Adipose tissue (tissue), 3 donors: ENCODE measurements around the gene POMC. TPM values are rescaled to one million over a fixed set of nuclear protein-coding genes. Genes with fewer than 3 reads are reported as not detected.
"Not testable (repeated sequence)": the region's sequence is repeated elsewhere in the genome, so short reads cannot be mapped to it uniquely, and the experiment has no call there.

Experiments used
- H3K27ac ChIP-seq: one replicate; pipeline ENCODE4 v1.5.1; 2013; ENCODE audit warnings: low read depth, low read length
- WGBS, 3 donors: extraction: QIAGEN DNeasy Blood & Tissue Kit; methylation state at CpG; one replicate each; pipeline ENCODE4 v1.1.7; 2013; 5-methylcytosine and 5-hydroxymethylcytosine counted together
- polyA plus RNA-seq, 3 donors: library from polyadenylated mRNA; stranded (reverse); fragments of 200-250 nt; gene quantifications; one replicate each; pipeline ENCODE4 v1.2.3, GENCODE V29; 2013
- donor health status: healthy with polysubstance abuse.
- donor health status: Bipolar disorder and iron deficiency.
- donor health status: healthy.

POMC gene
- polyA plus RNA-seq, 3 donors: 5.5 to 9.8 (median 6.5) TPM

- H3K27ac ChIP-seq: no peak overlapping the region
- WGBS, 3 donors: 32 to 73% (median 71%) methylated on average over 5 of the region's 5 CpGs
Measured at GRCh38 chr2:25184254-25184653, 15.9 kb upstream of the POMC start.

- H3K27ac ChIP-seq: no peak overlapping the region
- 82 to 94% (median 87%) methylated on average over 10 of the region's 10 CpGs for WGBS, 3 donors
Measured at GRCh38 chr2:25178976-25179375, 10.6 kb upstream of the POMC start.

- 74 to 84% (median 81%) methylated on average over 8 of the region's 8 CpGs for WGBS, 3 donors
- H3K27ac ChIP-seq: no peak overlapping the region
Measured at GRCh38 chr2:25177211-25177611, 8.8 kb upstream of the POMC start.

- 80 to 90% (median 87%) methylated on average over 5 of the region's 5 CpGs for WGBS, 3 donors
- H3K27ac ChIP-seq: no peak overlapping the region
Measured at GRCh38 chr2:25176541-25177181, 8.3 kb upstream of the POMC start.

- WGBS, 3 donors: 75 to 90% (median 77%) methylated on average over 6 of the region's 6 CpGs
- H3K27ac ChIP-seq: no peak overlapping the region
Measured at GRCh38 chr2:25176138-25176537, 7.8 kb upstream of the POMC start.

GRCh38 chr2:25174192-25174861 is 5.9 kb upstream of the POMC start:
- 89 to 94% (median 90%) methylated on average over 6 of the region's 6 CpGs for WGBS, 3 donors

GRCh38 chr2:25173719-25174118 is 5.3 kb upstream of the POMC start:
- H3K27ac ChIP-seq: no peak overlapping the region
- 77 to 83% (median 81%) methylated on average over 5 of the region's 5 CpGs for WGBS, 3 donors

More at GRCh38 chr2:25174192-25174861, 5.9 kb upstream of the POMC start:
- no peak overlapping the region for H3K27ac ChIP-seq

GRCh38 chr2:25170888-25171287 is 2.5 kb upstream of the POMC start:
- WGBS, 3 donors: 87 to 98% (median 87%) methylated on average over 7 of the region's 7 CpGs
- no peak overlapping the region for H3K27ac ChIP-seq

- WGBS, 3 donors: 68 to 86% (median 74%) methylated on average over 2 of the region's 2 CpGs
- H3K27ac ChIP-seq: no peak overlapping the region
Measured at GRCh38 chr2:25169073-25169470, 692 bp upstream of the POMC start.

- no peak overlapping the region for H3K27ac ChIP-seq
- WGBS, 3 donors: 43 to 61% (median 51%) methylated on average over 10 of the region's 10 CpGs
Measured at GRCh38 chr2:25165992-25166875, 2.1 kb downstream of the POMC start.

GRCh38 chr2:25164561-25164960 is 3.8 kb downstream of the POMC start:
- H3K27ac ChIP-seq: no peak overlapping the region
- WGBS, 3 donors: 65 to 75% (median 72%) methylated on average over 8 of the region's 8 CpGs

- 97 to 99% (median 98%) methylated on average over 7 of the region's 7 CpGs for WGBS, 3 donors
- not testable (repeated sequence) for H3K27ac ChIP-seq
Measured at GRCh38 chr2:25162061-25162460, 6.3 kb downstream of the POMC start.

- 35 to 47% (median 38%) methylated on average over 65 to 68 of the region's 69 CpGs for WGBS, 3 donors
- H3K27ac ChIP-seq: no peak overlapping the region
Measured at GRCh38 chr2:25161055-25161781, 7.2 kb downstream of the POMC start.

GRCh38 chr2:25160376-25160775 is 8.0 kb downstream of the POMC start:
- WGBS, 3 donors: 92 to 96% (median 94%) methylated on average over 10 of the region's 10 CpGs
- no peak overlapping the region for H3K27ac ChIP-seq

- WGBS, 3 donors: 73 to 77% (median 74%) methylated on average over 8 of the region's 8 CpGs
- no peak overlapping the region for H3K27ac ChIP-seq
Measured at GRCh38 chr2:25159949-25160348, 8.4 kb downstream of the POMC start.

- no peak overlapping the region for H3K27ac ChIP-seq
- WGBS, 3 donors: 94 to 96% (median 94%) methylated on average over 11 of the region's 11 CpGs
Measured at GRCh38 chr2:25158096-25158852, 10.1 kb downstream of the POMC start.

- no peak overlapping the region for H3K27ac ChIP-seq
- 84 to 86% (median 86%) methylated on average over 10 of the region's 10 CpGs for WGBS, 3 donors
Measured at GRCh38 chr2:25155401-25155800, 13.0 kb downstream of the POMC start.

GRCh38 chr2:25151718-25152117 is 16.7 kb downstream of the POMC start:
- 89 to 92% (median 89%) methylated on average over 12 of the region's 12 CpGs for WGBS, 3 donors
- no peak overlapping the region for H3K27ac ChIP-seq
